Lower lobe of right lung (tissue), 2 donors: Measurements from ENCODE around the gene CTU2. TPM values are rescaled to one million over a fixed set of nuclear protein-coding genes. Genes with fewer than 3 reads are reported as not detected.
A peak's percentile ranks its signal among the peaks of the same experiment; 100 is the strongest.

Source experiments
- ATAC-seq, 2 donors: fragments of 200-7000 bp; cut with Tn5 transposase; one replicate each; pipeline ENCODE4 v1.9.1; 2020 to 2022; ENCODE audit warnings: mild to moderate bottlenecking in 2 of 2, moderate library complexity in 2 of 2
- DNase-seq: peaks from one replicate; pipeline ENCODE4 v3.0.0-alpha.2; 2020
- H3K27ac ChIP-seq: fragments of 200-600 bp; one replicate; pipeline ENCODE4 v1.8.0; 2022
- H3K27me3 ChIP-seq: fragments of 200-600 bp; one replicate; pipeline ENCODE4 v1.8.0; 2022; ENCODE audit warnings: low read depth
- H3K36me3 ChIP-seq: fragments of 200-600 bp; one replicate; pipeline ENCODE4 v1.8.0; 2022; ENCODE audit warnings: mild to moderate bottlenecking
- H3K4me1 ChIP-seq: fragments of 200-600 bp; one replicate; pipeline ENCODE4 v1.8.0; 2022
- H3K4me3 ChIP-seq: fragments of 200-600 bp; one replicate; pipeline ENCODE4 v1.8.0; 2022; ENCODE audit warnings: mild to moderate bottlenecking
- H3K9me3 ChIP-seq: fragments of 200-600 bp; one replicate; pipeline ENCODE4 v1.8.0; 2022
- intact Hi-C: fragments of 100-400 bp; cut with DNase I; formaldehyde crosslinking; loops from one replicate; pipeline ENCODE4 v1.11.0; 2022
- total RNA-seq: library from RNA; stranded (reverse); fragmentation: NEBNext Ultra II Directional; extraction: Animal tissue kit (Norgen Biotek cat#: 25700); gene quantifications from one replicate; pipeline ENCODE4 v1.2.1, GENCODE V29; 2021
- TF ChIP-seq, protein P1 (sequence below): fragments of 200-600 bp; IDR thresholded peaks from one replicate; pipeline ENCODE4 v1.8.0; 2022; ENCODE audit warnings: antibody characterized with exemption, mild to moderate bottlenecking
- donor health status: DM: no; HTN: yes; CAD: no; lungs with severe emphysema.

The CTU2 gene
- total RNA-seq, 1 donor from 2014 or later = 14.5 TPM

DNA sequence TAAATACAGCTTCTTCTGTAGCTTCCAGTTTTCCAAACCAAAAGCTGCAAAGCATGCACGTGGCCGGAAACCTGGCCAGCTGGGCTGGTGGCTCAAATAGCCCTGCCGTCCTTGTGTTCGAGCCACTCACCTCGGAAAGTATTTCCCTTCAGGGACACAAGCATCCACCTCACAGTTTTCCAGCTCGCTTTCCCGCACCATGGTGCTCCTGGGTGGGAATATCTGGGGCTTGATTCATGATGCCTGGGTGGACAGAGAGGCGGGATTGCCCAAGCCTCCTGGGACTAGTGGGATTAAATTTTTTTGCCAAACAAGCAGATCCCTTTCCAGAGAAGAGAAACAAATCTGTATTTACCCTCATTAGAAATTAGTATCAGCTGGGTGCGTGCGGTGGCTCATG lies 36.3 kb upstream of the CTU2 start:
- H3K27ac ChIP-seq = no peak overlapping the region
- no peak for DNase-seq
- no peak for ATAC-seq
- H3K36me3 ChIP-seq = no peaks in the 10 kb centered on the region
- TF ChIP-seq, protein P1, sequence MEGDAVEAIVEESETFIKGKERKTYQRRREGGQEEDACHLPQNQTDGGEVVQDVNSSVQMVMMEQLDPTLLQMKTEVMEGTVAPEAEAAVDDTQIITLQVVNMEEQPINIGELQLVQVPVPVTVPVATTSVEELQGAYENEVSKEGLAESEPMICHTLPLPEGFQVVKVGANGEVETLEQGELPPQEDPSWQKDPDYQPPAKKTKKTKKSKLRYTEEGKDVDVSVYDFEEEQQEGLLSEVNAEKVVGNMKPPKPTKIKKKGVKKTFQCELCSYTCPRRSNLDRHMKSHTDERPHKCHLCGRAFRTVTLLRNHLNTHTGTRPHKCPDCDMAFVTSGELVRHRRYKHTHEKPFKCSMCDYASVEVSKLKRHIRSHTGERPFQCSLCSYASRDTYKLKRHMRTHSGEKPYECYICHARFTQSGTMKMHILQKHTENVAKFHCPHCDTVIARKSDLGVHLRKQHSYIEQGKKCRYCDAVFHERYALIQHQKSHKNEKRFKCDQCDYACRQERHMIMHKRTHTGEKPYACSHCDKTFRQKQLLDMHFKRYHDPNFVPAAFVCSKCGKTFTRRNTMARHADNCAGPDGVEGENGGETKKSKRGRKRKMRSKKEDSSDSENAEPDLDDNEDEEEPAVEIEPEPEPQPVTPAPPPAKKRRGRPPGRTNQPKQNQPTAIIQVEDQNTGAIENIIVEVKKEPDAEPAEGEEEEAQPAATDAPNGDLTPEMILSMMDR = no peak
- intact Hi-C loops = no loop called here
- H3K4me1 ChIP-seq = no peaks in the 10 kb centered on the region
- no peaks in the 10 kb centered on the region for H3K9me3 ChIP-seq
- no peaks in the 10 kb centered on the region for H3K27me3 ChIP-seq
- no peak overlapping the region for H3K4me3 ChIP-seq

DNA sequence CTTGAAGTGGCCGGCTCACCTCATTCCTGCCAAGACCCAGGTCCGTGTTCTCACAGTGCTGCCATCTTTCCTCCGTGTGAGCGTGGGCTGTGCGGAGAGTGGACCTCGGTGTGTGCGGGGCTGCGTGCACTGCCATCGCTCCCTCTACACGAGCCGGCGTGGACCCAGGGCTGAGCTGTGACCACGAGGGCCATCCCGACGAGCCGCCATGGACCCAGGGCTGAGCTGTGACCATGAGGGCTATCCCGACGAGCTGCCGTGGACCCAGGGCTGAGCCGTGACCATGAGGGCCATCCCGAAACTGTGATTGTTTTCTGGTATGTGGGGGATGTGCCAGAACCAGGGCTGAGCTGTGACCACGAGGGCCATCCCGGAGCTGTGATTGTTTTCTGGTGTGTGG lies 34.5 kb upstream of the CTU2 start:
- ATAC-seq (peak in 1 of 2 donors; percentile 33), DNase-seq (no peak)
- Histone ChIP-seq H3K4me3 (no peak overlapping the region), H3K9me3 (no peaks in the 10 kb centered on the region), H3K36me3 (peaks cover 4% of the 10 kb centered on the region), H3K27me3 (no peaks in the 10 kb centered on the region), H3K4me1 (no peaks in the 10 kb centered on the region), H3K27ac (no peak overlapping the region)
- intact Hi-C loops = no loop called here
- TF ChIP-seq, protein P1 = no peak

DNA sequence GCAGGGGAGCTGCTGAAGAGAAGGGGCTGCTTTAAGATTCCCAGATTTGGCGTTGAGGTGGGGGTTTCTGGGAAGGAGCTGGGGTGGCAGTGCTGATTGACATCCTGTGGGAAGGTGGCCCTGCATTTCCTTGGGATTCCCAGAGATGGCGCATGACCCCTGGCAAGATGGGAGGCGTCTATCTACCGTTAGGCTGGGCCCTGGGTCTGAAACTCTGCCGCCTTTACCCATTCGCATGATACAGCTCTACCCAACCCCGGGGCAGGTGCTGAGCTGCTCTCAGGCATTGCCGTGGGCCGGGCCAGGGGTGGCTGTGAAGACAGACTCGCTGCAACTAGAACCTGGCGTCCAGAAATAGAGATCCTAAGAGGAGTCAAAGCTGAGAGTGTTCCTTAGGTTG lies 33.5 kb upstream of the CTU2 start:
- H3K9me3 ChIP-seq = no peaks in the 10 kb centered on the region
- no peaks in the 10 kb centered on the region for H3K4me1 ChIP-seq
- no peak overlapping the region for H3K4me3 ChIP-seq
- no peaks in the 10 kb centered on the region for H3K27me3 ChIP-seq
- intact Hi-C loops = no loop called here
- peak in 1 of 2 donors; percentile 37 for ATAC-seq
- TF ChIP-seq, protein P1 = no peak
- H3K36me3 ChIP-seq = peaks cover 7% of the 10 kb centered on the region
- no peak overlapping the region for H3K27ac ChIP-seq
- DNase-seq = peak; percentile 48

DNA sequence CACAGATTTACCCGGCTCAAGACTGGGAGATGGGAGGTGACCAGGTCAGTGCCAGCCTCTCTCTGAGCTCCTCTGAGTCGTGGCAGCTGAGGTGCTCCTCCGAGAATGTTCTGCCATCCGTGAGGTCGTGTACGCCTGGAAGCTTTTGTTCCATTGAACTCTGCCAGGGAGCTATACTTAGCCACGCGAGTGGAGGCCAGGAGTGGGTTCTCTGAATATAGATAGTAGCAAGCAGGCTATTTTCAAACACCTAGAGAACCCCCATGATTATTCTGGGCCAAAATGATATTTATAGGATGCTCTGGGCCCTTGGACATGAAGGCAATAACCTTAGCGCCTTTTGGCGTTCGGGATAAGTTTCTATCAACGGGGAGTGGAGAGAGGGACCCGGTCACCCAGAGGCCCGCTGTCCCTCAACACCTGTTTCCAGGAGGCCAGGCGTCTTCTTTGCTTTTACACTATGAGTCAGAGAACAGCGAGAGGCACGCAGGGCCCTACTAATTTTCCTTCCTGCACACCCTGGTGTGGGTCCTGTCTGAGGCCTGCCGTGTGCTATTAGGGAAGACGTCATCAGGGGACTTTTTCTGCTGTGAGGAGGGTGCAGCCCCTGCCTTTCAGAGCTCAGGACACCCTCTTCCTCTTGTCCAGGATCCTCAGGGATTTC lies 32.5 kb upstream of the CTU2 start:
- H3K4me3 ChIP-seq = no peak overlapping the region
- intact Hi-C loops = no loop called here
- DNase-seq (no peak), ATAC-seq (no peak)
- no peaks in the 10 kb centered on the region for H3K9me3 ChIP-seq
- H3K27me3 ChIP-seq = peaks cover 4% of the 10 kb centered on the region
- H3K27ac ChIP-seq = no peak overlapping the region
- TF ChIP-seq, protein P1 = no peak
- no peaks in the 10 kb centered on the region for H3K4me1 ChIP-seq
- peaks cover 11% of the 10 kb centered on the region for H3K36me3 ChIP-seq

DNA sequence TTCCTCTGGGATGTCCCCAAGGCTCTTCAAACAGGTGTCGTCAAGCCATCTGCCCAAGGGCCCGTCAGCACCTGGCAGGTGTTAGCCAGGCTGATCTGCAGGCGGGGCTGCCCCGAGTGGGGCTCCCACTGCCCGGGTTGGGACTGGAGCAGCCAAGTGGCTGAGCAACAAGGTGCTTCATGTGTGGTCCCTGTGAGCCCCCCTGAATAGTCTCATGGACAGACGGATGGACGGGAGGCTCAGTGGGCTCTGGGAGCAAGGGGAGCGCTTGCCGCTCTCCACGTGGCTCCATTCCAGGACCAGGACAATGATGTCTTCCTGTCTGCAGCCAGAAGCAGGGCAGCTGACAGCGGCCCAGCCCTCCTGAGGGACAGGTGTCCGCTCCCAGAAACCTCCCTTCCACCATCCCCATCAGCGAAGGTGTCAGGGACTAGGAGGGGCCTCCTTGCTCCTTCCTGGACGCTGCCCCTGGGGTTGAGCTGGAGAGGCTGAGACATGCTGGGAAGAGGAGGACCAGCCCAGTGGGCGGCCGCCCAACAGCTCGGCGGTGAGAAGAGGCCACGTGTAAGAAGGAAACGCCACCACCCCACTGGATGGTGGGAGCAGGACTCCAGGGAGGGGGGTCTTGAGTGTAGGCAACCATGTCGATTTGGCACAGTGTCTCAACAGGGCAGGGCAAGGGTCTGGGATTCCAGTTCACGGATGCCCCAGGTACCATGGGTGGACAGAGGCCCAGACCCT lies 29.6 kb upstream of the CTU2 start:
- Histone ChIP-seq H3K4me1 (peaks cover 9% of the 10 kb centered on the region), H3K27ac (no peak overlapping the region), H3K36me3 (peaks cover 17% of the 10 kb centered on the region), H3K9me3 (no peaks in the 10 kb centered on the region), H3K27me3 (peaks cover 20% of the 10 kb centered on the region), H3K4me3 (no peak overlapping the region)
- ATAC-seq (no peak), DNase-seq (no peak)
- TF ChIP-seq, protein P1 = no peak
- intact Hi-C loops = no loop called here
